Sigmoid colon (tissue), 3 donors: ENCODE data around the gene THRB.

ENCODE experiments used
- POLR2A ChIP-seq, 2 donors: fragments of 450-650 bp; IDR thresholded peaks; one replicate each; pipeline ENCODE4 v1.6.1; 2016; ENCODE audit warnings: antibody characterized with exemption in 2 of 2, mild to moderate bottlenecking in 2 of 2, moderate library complexity in 2 of 2
- TF ChIP-seq, protein P1 (sequence below), 4 experiments: fragments of 450-650 bp in 3 of 4; fragments of 200-600 bp in 1 of 4; IDR thresholded peaks; one replicate each; pipeline ENCODE4 v1.5.1; 2016 to 2019; ENCODE audit warnings: antibody characterized with exemption in 4 of 4, mild to moderate bottlenecking in 3 of 4, moderate library complexity in 2 of 4

DNA sequence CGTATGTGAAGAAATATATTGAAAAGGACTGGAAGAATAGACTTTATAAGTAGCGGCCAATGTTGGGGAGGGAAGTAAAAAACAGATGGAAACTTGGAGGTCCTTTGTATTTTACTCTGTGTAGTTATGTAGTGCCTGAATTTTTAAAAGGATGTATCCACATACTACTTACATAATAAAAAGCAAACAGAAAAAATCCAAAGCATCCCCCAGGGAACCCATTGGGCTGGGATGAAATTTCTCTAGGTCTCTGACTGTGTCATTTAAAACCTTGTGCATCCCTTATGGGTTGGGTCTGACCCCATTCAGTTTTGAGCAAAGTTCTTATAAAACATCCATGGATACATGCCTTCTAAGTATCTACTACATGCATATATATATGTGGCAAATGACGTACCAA, 408.4 kb downstream of the THRB start:
- no peak for TF ChIP-seq POLR2A (IDR thresholded peaks at IDR 0.05)
- TF ChIP-seq, protein P1, sequence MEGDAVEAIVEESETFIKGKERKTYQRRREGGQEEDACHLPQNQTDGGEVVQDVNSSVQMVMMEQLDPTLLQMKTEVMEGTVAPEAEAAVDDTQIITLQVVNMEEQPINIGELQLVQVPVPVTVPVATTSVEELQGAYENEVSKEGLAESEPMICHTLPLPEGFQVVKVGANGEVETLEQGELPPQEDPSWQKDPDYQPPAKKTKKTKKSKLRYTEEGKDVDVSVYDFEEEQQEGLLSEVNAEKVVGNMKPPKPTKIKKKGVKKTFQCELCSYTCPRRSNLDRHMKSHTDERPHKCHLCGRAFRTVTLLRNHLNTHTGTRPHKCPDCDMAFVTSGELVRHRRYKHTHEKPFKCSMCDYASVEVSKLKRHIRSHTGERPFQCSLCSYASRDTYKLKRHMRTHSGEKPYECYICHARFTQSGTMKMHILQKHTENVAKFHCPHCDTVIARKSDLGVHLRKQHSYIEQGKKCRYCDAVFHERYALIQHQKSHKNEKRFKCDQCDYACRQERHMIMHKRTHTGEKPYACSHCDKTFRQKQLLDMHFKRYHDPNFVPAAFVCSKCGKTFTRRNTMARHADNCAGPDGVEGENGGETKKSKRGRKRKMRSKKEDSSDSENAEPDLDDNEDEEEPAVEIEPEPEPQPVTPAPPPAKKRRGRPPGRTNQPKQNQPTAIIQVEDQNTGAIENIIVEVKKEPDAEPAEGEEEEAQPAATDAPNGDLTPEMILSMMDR (IDR thresholded peaks at IDR 0.05) = no peak
